Duodenal mucosa (tissue), 2 donors: ENCODE measurements around the gene PNO1.

ENCODE experiments used
- H3K27ac ChIP-seq: one replicate; pipeline ENCODE4 v1.7.0; 2013; ENCODE audit warnings: low read depth, low read length
- H3K27me3 ChIP-seq, 2 donors: one replicate each; pipeline ENCODE4 v1.7.0; 2013; ENCODE audit warnings: low read length in 2 of 2, control low read depth in 1 of 2; ENCODE audit not compliant: insufficient read depth in 2 of 2, control insufficient read depth in 1 of 2
- H3K36me3 ChIP-seq, 2 donors: one replicate each; pipeline ENCODE4 v1.7.0; 2013; ENCODE audit warnings: low read length in 2 of 2, control low read depth in 1 of 2; ENCODE audit not compliant: insufficient read depth in 2 of 2, control insufficient read depth in 1 of 2
- H3K4me1 ChIP-seq, 2 donors: one replicate each; pipeline ENCODE4 v1.7.0; 2013; ENCODE audit warnings: low read length in 2 of 2, control low read depth in 1 of 2; ENCODE audit not compliant: insufficient read depth in 2 of 2, control insufficient read depth in 1 of 2
- H3K4me3 ChIP-seq, 2 donors: one replicate each; pipeline ENCODE4 v1.7.0; 2013; ENCODE audit warnings: low read length in 2 of 2, low read depth in 1 of 2
- H3K9ac ChIP-seq, 2 donors: one replicate each; pipeline ENCODE4 v1.7.0; 2013; ENCODE audit warnings: low read length in 2 of 2, low read depth in 1 of 2
- H3K9me3 ChIP-seq, 2 donors: one replicate each; pipeline ENCODE4 v1.7.0; 2013; ENCODE audit warnings: low read length in 2 of 2, control low read depth in 1 of 2; ENCODE audit not compliant: control insufficient read depth in 1 of 2

The PNO1 gene

GRCh38 chr2:68189991-68190784 lies 32.5 kb downstream of the PNO1 start:
- no peaks in the 10 kb centered on the region for H3K36me3 ChIP-seq
- H3K4me3 ChIP-seq, result no peak overlapping the region
- H3K4me1 ChIP-seq, result peaks cover 15 to 24% of the 10 kb centered on the region in 2 donors
- no peak overlapping the region for H3K27ac ChIP-seq
- H3K9me3 ChIP-seq, result no peaks in the 10 kb centered on the region
- no peaks in the 10 kb centered on the region for H3K27me3 ChIP-seq
- no peak overlapping the region for H3K9ac ChIP-seq

GRCh38 chr2:68190991-68191731 lies 33.5 kb downstream of the PNO1 start:
- Histone ChIP-seq H3K9me3 (no peaks in the 10 kb centered on the region), H3K27me3 (no peaks in the 10 kb centered on the region), H3K27ac (no peak overlapping the region), H3K36me3 (no peaks in the 10 kb centered on the region), H3K4me1 (peaks cover 15 to 33% of the 10 kb centered on the region in 2 donors), H3K4me3 (no peak overlapping the region), H3K9ac (no peak overlapping the region)

- peaks cover 19 to 35% of the 10 kb centered on the region in 2 donors for H3K4me1 ChIP-seq
Measured at GRCh38 chr2:68193144-68193543, 35.5 kb downstream of the PNO1 start.

GRCh38 chr2:68193787-68194372 lies 36.2 kb downstream of the PNO1 start:
- Histone ChIP-seq H3K4me1 (peaks cover 19 to 35% of the 10 kb centered on the region in 2 donors), H3K9me3 (no peaks in the 10 kb centered on the region), H3K9ac (no peak overlapping the region), H3K36me3 (no peaks in the 10 kb centered on the region), H3K4me3 (no peak overlapping the region), H3K27ac (no peak overlapping the region), H3K27me3 (no peaks in the 10 kb centered on the region)

More at GRCh38 chr2:68193144-68193543, 35.5 kb downstream of the PNO1 start:
- no peaks in the 10 kb centered on the region for H3K36me3 ChIP-seq
- no peaks in the 10 kb centered on the region for H3K27me3 ChIP-seq
- H3K9ac ChIP-seq, result no peak overlapping the region
- H3K9me3 ChIP-seq, result no peaks in the 10 kb centered on the region
- H3K4me3 ChIP-seq, result no peak overlapping the region
- no peak overlapping the region for H3K27ac ChIP-seq

- Histone ChIP-seq H3K36me3 (no peaks in the 10 kb centered on the region), H3K27ac (no peak overlapping the region), H3K27me3 (no peaks in the 10 kb centered on the region), H3K9ac (no peak overlapping the region), H3K9me3 (no peaks in the 10 kb centered on the region), H3K4me3 (no peak overlapping the region), H3K4me1 (peaks cover 19 to 35% of the 10 kb centered on the region in 2 donors)
Measured at GRCh38 chr2:68195096-68195495, 37.4 kb downstream of the PNO1 start.

- Histone ChIP-seq H3K9me3 (no peaks in the 10 kb centered on the region), H3K4me1 (peaks cover 17 to 28% of the 10 kb centered on the region in 2 donors), H3K9ac (no peak overlapping the region), H3K4me3 (no peak overlapping the region), H3K36me3 (no peaks in the 10 kb centered on the region), H3K27ac (no peak overlapping the region), H3K27me3 (no peaks in the 10 kb centered on the region)
Measured at GRCh38 chr2:68196120-68196716, 38.5 kb downstream of the PNO1 start.

GRCh38 chr2:68200157-68200787 lies 42.6 kb downstream of the PNO1 start:
- no peak overlapping the region for H3K9ac ChIP-seq
- no peaks in the 10 kb centered on the region for H3K27me3 ChIP-seq
- H3K4me3 ChIP-seq, result no peak overlapping the region
- H3K27ac ChIP-seq, result no peak overlapping the region
- no peaks in the 10 kb centered on the region for H3K9me3 ChIP-seq
- H3K4me1 ChIP-seq, result peaks cover 12 to 21% of the 10 kb centered on the region in 2 donors
- no peaks in the 10 kb centered on the region for H3K36me3 ChIP-seq

GRCh38 chr2:68203587-68203986 lies 45.9 kb downstream of the PNO1 start:
- H3K4me3 ChIP-seq, result no peak overlapping the region
- no peaks in the 10 kb centered on the region for H3K27me3 ChIP-seq

GRCh38 chr2:68206793-68207192 lies 49.1 kb downstream of the PNO1 start:
- no peaks in the 10 kb centered on the region for H3K27me3 ChIP-seq
- H3K36me3 ChIP-seq, result peaks cover 0 to 2% of the 10 kb centered on the region in 2 donors
- H3K9ac ChIP-seq, result no peak overlapping the region
- no peak overlapping the region for H3K27ac ChIP-seq
- no peak overlapping the region for H3K4me3 ChIP-seq
- H3K4me1 ChIP-seq, result peaks cover 16 to 28% of the 10 kb centered on the region in 2 donors
- H3K9me3 ChIP-seq, result no peaks in the 10 kb centered on the region

More at GRCh38 chr2:68203587-68203986, 45.9 kb downstream of the PNO1 start:
- Histone ChIP-seq H3K9me3 (no peaks in the 10 kb centered on the region), H3K27ac (no peak overlapping the region), H3K36me3 (no peaks in the 10 kb centered on the region), H3K9ac (no peak overlapping the region), H3K4me1 (peaks cover 16 to 28% of the 10 kb centered on the region in 2 donors)
